ENCODE measurements around the gene AIFM1. TPM values are rescaled to one million over a fixed set of nuclear protein-coding genes. Genes with fewer than 3 reads are reported as not detected.
A peak's percentile ranks its signal among the peaks of the same experiment; 100 is the strongest.

AIFM1 gene
- total and polyA plus RNA-seq, 10 donors, result 13.4 to 27.1 (median 22.5) TPM

GRCh38 chrX:130111220-130112154 is 54.2 kb downstream of the AIFM1 start:
- peaks cover 0 to 39% (median 21%) of the 10 kb centered on the region in 6 donors for H3K4me1 ChIP-seq

GRCh38 chrX:130110379-130111219 is 55.0 kb downstream of the AIFM1 start, which contains the start of gene ELF4:
Gene ELF4, minus strand, starts transcription at chrX:130110497. Its CDS starts 29,167 bp downstream, at chrX:130081330.
- DNase-seq, result peak; percentile 88
- intact Hi-C loops (cut with DNase I; ENCODE audit: low total_unique reads), result no loop called here
- H3K4me1 ChIP-seq, result peaks cover 0 to 48% (median 26%) of the 10 kb centered on the region in 6 donors
- TF ChIP-seq POLR2A (IDR thresholded peaks at IDR 0.05) (no peak), CTCF (IDR thresholded peaks at IDR 0.05 in 8 of 11, conservative IDR thresholded peaks at IDR 0.05 in 3 of 11) (peak in 1 of 11 experiments; percentile 20), POLR2AphosphoS5 (IDR thresholded peaks at IDR 0.05) (peak; percentile 16 to 70 (median 52))
- no peaks in the 10 kb centered on the region for H3K9me3 ChIP-seq
- no peaks in the 10 kb centered on the region for H3K27me3 ChIP-seq (replicated peaks in 1 of 7)
- H3K36me3 ChIP-seq, result no peaks in the 10 kb centered on the region
- peak within 1 kb of the TSS; percentile 49 to 78 (median 56) for H3K4me3 ChIP-seq
- 0 to 42% (median 18%) methylated on average over 4 to 107 of the region's 123 CpGs; no CpG with 5 or more reads in 1 of the 5 donors for WGBS, 5 donors
- H3K27ac ChIP-seq, result peak within 1 kb of the TSS; percentile 77 to 96 (median 92)

More at GRCh38 chrX:130111220-130112154, 54.2 kb downstream of the AIFM1 start:
- WGBS, 5 donors, result 51 to 85% (median 65%) methylated on average over 11 to 43 of the region's 43 CpGs
- intact Hi-C loops (cut with DNase I; ENCODE audit: low total_unique reads), result no loop called here
- no peaks in the 10 kb centered on the region for H3K9me3 ChIP-seq
- no peaks in the 10 kb centered on the region for H3K36me3 ChIP-seq
- DNase-seq, result peak; percentile 86
- no peaks in the 10 kb centered on the region for H3K27me3 ChIP-seq (replicated peaks in 1 of 7)
- peak overlapping the region in 7 of 8 donors; percentile 88 to 96 (median 93) for H3K27ac ChIP-seq
- TF ChIP-seq POLR2A (IDR thresholded peaks at IDR 0.05), result no peak
- peak in 1 of 3 donors; percentile 6 for TF ChIP-seq POLR2AphosphoS5 (IDR thresholded peaks at IDR 0.05)
- TF ChIP-seq CTCF (IDR thresholded peaks at IDR 0.05 in 8 of 11, conservative IDR thresholded peaks at IDR 0.05 in 3 of 11), result no peak
- H3K4me3 ChIP-seq, result peak overlapping the region in 6 of 8 donors; percentile 1 to 78 (median 57)

GRCh38 chrX:130109429-130110378 is 55.9 kb downstream of the AIFM1 start:
- intact Hi-C loops (cut with DNase I; ENCODE audit: low total_unique reads), result no loop called here
- peak; percentile 86 for DNase-seq
- no peaks in the 10 kb centered on the region for H3K27me3 ChIP-seq (replicated peaks in 1 of 7)
- peak overlapping the region; percentile 77 to 96 (median 92) for H3K27ac ChIP-seq
- no peaks in the 10 kb centered on the region for H3K9me3 ChIP-seq
- H3K4me1 ChIP-seq, result peaks cover 0 to 57% (median 32%) of the 10 kb centered on the region in 6 donors
- H3K4me3 ChIP-seq, result peak overlapping the region; percentile 49 to 78 (median 56)
- TF ChIP-seq POLR2AphosphoS5 (IDR thresholded peaks at IDR 0.05), result no peak
- no peak for TF ChIP-seq CTCF (IDR thresholded peaks at IDR 0.05 in 8 of 11, conservative IDR thresholded peaks at IDR 0.05 in 3 of 11)
- TF ChIP-seq POLR2A (IDR thresholded peaks at IDR 0.05), result no peak
- WGBS, 5 donors, result 1 to 56% (median 16%) methylated on average over 8 to 81 of the region's 81 CpGs
- H3K36me3 ChIP-seq, result no peaks in the 10 kb centered on the region
